Fibroblast of mammary gland (primary cell): ENCODE measurements around the gene GALK2.

Source experiments
- DNase-seq: peaks from one replicate; pipeline ENCODE4 v3.0.0-alpha.2; 2010; ENCODE audit warnings: low read depth
- H3K4me3 ChIP-seq: 2 replicates; pipeline ENCODE4 v1.5.1; 2011; ENCODE audit warnings: low read depth, mild to moderate bottlenecking, low read length, moderate library complexity; ENCODE audit not compliant: control insufficient read depth
- TF ChIP-seq, protein P1 (sequence below): conservative IDR thresholded peaks from 2 replicates; pipeline ENCODE4 v1.5.1; 2011; ENCODE audit warnings: low read depth, low read length, inconsistent platforms; ENCODE audit not compliant: control insufficient read depth, insufficient read depth

GALK2 gene

DNA sequence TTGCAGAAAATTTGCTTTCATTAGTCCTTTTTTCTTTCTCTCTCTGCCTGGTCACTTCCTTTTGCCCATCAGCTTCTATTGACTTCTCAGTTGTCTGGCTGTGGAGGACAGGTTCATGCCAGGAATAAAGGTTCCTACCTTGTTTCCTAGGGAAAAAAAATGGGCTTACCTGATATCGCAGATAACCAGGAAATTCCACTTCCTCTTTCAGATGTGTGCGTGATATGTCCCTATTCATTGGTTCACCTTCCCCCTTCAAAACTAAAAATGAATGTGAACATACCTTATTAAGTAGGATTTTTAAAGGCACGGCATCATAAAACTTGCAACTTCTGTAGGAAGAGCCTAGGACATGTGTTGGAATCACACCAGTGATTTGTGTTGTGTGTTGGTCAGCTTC, 133.0 kb downstream of the GALK2 start:
- TF ChIP-seq, protein P1, sequence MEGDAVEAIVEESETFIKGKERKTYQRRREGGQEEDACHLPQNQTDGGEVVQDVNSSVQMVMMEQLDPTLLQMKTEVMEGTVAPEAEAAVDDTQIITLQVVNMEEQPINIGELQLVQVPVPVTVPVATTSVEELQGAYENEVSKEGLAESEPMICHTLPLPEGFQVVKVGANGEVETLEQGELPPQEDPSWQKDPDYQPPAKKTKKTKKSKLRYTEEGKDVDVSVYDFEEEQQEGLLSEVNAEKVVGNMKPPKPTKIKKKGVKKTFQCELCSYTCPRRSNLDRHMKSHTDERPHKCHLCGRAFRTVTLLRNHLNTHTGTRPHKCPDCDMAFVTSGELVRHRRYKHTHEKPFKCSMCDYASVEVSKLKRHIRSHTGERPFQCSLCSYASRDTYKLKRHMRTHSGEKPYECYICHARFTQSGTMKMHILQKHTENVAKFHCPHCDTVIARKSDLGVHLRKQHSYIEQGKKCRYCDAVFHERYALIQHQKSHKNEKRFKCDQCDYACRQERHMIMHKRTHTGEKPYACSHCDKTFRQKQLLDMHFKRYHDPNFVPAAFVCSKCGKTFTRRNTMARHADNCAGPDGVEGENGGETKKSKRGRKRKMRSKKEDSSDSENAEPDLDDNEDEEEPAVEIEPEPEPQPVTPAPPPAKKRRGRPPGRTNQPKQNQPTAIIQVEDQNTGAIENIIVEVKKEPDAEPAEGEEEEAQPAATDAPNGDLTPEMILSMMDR = no peak
- H3K4me3 ChIP-seq = no peak overlapping the region
- no peak for DNase-seq

DNA sequence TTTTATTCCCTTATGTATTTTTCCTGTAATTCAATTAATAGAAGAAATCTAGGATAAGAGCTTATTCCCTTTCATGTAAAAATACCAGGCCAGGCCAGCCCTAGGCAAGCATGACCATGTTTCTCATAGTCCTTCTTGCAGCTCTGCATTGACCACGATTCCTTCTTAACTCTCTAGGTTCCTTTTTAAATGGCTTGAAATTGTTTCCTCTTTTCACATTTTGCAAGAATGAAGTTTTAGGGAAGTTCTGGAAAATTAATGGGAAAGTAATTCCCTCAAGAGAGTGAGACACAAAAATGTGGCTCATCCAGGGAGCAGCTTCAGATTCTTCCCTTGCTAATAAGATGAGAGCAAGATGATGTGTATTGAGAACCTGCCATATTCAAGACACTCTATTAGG, 136.5 kb downstream of the GALK2 start:
- TF ChIP-seq, protein P1 = no peak
- no peak for DNase-seq
- H3K4me3 ChIP-seq = no peak overlapping the region

DNA sequence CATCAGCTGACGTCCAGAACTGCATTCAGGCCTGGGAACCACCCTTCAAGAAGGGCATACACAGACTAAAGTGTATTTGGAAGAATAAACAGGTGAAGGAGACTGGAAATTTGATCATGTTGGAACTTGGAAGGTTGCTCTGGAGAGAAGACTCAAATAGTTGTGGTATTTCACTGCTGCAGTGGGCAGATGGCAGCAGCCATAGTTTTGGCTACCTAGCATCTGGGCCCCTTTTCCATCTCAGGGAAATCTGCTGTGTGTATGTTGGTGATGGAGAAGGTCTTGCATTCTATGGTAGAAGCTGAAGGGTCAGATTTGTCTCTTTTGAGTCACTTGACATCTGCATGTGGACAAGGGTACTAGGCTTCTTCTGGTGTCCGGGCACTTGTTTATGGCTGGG, 138.6 kb downstream of the GALK2 start:
- TF ChIP-seq, protein P1 = no peak

DNA sequence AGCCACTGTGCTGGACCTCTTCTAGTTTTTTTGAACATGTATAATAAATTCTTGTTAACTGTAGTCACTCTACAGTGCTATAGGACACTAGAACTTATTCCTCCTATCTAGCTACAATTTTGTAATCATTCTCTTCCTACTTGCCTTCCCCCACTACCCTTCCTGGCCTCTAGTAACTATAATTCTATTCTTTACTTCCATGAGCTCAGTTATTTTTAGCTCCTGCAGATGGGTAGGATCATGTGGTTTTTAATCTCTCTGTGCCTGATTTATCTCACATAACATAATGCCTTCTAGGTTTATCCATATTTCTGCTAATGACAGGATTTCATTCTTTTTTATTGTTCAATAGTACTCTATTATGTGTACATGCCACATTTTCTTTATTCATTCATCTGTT, 139.8 kb downstream of the GALK2 start:
- no peak overlapping the region for H3K4me3 ChIP-seq
- TF ChIP-seq, protein P1 = no peak
- no peak for DNase-seq

More for the DNA sequence above, 138.6 kb downstream of the GALK2 start:
- no peak overlapping the region for H3K4me3 ChIP-seq
- no peak for DNase-seq

DNA sequence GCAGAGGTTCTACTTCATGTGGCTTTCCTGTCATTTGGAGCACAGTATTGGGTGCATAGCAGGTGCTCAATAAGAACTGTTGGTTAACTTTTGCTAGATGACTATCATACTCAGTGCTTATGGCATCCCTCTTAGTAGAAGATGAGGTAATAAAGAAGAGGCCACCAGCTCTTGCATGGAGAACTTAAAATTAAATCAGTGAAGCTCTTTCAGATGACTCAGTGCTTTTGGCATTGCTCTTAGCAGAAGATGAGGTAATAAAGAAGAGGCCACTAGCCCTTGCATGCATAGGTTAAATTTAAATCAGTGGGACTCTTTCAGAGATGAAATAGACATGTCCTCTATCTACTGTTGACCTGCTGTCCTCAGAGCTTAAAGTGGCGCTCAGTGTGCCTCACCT, 143.6 kb downstream of the GALK2 start:
- peak; percentile 89 for DNase-seq
- TF ChIP-seq, protein P1 = no peak

DNA sequence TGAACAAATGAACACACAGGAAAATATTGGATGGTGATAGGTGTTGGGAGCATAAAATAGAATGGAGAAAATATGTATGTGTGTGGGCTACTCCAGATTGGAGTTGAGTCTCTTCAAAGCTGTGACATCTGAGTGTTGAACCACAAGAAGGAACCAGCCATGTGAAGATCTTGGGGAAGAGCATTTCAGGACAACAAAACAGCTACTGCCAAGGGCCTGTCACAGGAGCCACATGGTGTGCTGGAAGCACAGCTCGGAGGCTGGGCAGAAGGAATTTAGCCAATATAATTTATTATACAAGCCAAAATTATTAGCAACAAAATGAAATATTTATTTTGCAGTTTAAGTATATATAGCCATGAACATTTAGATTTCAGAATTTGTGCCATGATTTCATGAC, 144.7 kb downstream of the GALK2 start:
- no peak for DNase-seq
- TF ChIP-seq, protein P1 = no peak
- H3K4me3 ChIP-seq = no peak overlapping the region

More for the DNA sequence above, 143.6 kb downstream of the GALK2 start:
- H3K4me3 ChIP-seq = no peak overlapping the region

DNA sequence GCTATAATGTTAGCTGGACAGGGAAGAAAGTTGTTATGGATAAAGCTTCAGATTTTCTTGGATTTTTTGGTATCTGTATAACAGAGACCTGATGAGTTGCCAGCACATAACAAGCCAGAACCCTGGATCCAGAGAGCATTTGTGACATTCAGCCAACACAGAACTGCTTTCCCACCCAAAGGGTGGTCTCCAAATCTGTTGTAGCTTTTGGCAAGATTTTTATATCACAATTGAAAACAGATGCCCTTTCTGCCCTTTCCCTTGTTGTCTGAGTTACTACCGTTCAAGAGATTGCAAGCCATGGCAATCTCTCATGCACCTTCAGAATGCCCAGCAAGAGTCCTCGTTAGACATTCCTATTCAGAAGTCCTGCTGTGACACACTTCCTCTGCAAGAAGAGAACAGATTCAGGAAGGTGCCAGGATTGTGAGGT, 145.4 kb downstream of the GALK2 start:
- H3K4me3 ChIP-seq = no peak overlapping the region
- TF ChIP-seq, protein P1 = no peak
- no peak for DNase-seq
